ENCODE results near the gene TENM4.
A peak's percentile ranks its signal among the peaks of the same experiment; 100 is the strongest.
"Not testable (repeated sequence)": the region's sequence is repeated elsewhere in the genome, so short reads cannot be mapped to it uniquely, and the experiment has no call there.

The TENM4 gene

GRCh38 chr11:78642979-78643675 is 797.7 kb downstream of the TENM4 start:
- DNase-seq (ENCODE audit: low read depth) = no peak
- TF ChIP-seq CTCF (conservative IDR thresholded peaks at IDR 0.05; ENCODE audit: low read length) = no peak
- no peak overlapping the region for H3K4me3 ChIP-seq (ENCODE audit: low read length)

- H3K4me3 ChIP-seq (ENCODE audit: low read length) = no peak overlapping the region
- no peak for TF ChIP-seq CTCF (conservative IDR thresholded peaks at IDR 0.05; ENCODE audit: low read length)
- peak; percentile 68 for DNase-seq (ENCODE audit: low read depth)
Measured at GRCh38 chr11:78641541-78641940, 799.3 kb downstream of the TENM4 start.

- DNase-seq (ENCODE audit: low read depth) = no peak
Measured at GRCh38 chr11:78638704-78639380, 802.0 kb downstream of the TENM4 start.

GRCh38 chr11:78637527-78637926 is 803.3 kb downstream of the TENM4 start:
- not testable (repeated sequence) for DNase-seq (ENCODE audit: low read depth); H3K4me3 ChIP-seq (ENCODE audit: low read length)

More at GRCh38 chr11:78638704-78639380, 802.0 kb downstream of the TENM4 start:
- no peak overlapping the region for H3K4me3 ChIP-seq (ENCODE audit: low read length)
- no peak for TF ChIP-seq CTCF (conservative IDR thresholded peaks at IDR 0.05; ENCODE audit: low read length)

GRCh38 chr11:78635814-78636506 is 804.9 kb downstream of the TENM4 start:
- no peak overlapping the region for H3K4me3 ChIP-seq (ENCODE audit: low read length)
- no peak for TF ChIP-seq CTCF (conservative IDR thresholded peaks at IDR 0.05; ENCODE audit: low read length)
- DNase-seq (ENCODE audit: low read depth) = no peak

GRCh38 chr11:78633516-78634310 is 807.1 kb downstream of the TENM4 start:
- no peak overlapping the region for H3K4me3 ChIP-seq (ENCODE audit: low read length)
- DNase-seq (ENCODE audit: low read depth) = no peak
- TF ChIP-seq CTCF (conservative IDR thresholded peaks at IDR 0.05; ENCODE audit: low read length) = no peak

Measured in AG10803 (cell line).